Activated T-cell treated with anti-CD3 and anti-CD28 coated beads for 1 hour (primary cell): ENCODE data around the gene IDE.
"Not testable (repeated sequence)": the region's sequence is repeated elsewhere in the genome, so short reads cannot be mapped to it uniquely, and the experiment has no call there.

Experiments
- DNase-seq: peaks from one replicate; pipeline ENCODE4 v3.0.0-alpha.2; 2020; ENCODE audit warnings: low read depth

The IDE gene

GRCh38 chr10:92573798-92574547 lies at the start of gene IDE:
Gene IDE (minus strand): TSS chr10:92574093. CDS start chr10:92574019, 74 bp downstream.
- peak; percentile 69 for DNase-seq

DNA sequence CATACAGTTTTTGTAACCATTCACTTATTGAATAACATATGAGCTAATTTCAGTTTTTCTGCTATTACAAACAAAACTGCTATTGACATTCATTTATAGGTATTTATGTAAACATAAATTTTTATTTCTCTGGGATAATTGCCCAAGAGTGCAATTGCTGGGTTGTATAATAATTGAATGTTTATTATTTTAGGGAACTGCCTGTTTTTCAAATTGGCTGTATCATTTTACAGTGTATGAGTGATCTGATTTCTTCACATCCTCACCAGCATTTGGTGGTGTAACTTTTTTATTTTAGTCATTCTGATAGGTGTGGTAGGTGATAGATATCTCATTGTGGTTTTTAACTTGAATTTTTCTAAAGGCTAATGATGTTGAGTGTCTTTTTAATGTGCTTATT lies 45.5 kb upstream of the IDE start:
- no peak for DNase-seq

GRCh38 chr10:92615515-92615914 lies 41.6 kb upstream of the IDE start:
- no peak for DNase-seq

DNA sequence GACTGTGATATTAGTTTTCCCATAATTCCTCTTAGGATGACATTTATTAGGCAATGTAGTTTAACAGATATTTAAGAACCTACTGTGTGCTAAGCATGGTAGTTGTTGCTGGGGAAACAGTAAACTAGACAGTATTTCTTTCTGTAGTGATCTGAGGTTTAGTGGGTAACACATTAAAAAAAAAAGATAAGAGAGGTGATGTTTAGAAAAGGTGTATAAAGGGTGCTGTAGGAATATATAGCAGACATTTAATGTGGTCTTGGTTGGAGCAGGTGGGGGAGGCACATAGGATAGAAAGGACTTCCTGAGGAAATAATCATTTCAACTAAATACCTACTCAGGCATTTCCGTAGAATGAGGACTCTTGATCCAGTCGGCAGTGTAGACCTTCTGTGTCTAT lies 30.9 kb upstream of the IDE start:
- DNase-seq, result no peak

- no peak for DNase-seq
These were observed 24.4 kb upstream of the IDE start for GRCh38 chr10:92598321-92598720.

DNA sequence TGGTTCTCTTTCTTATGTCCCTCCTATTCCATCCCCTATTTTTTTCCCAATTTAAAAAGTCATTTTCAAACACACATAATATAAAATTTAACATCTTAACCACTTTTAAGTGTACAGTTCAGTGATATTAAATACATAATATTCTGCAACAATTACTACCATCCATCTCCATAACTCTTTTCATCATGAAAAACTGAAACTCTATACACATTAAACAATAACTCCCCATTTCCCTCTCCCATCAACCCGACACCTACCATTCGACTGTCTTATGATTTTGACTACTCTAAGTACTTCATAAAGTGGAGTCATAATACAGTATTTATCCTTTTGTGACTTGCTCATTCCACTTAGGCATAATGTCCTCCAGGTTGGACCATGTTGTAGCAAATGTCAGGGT lies 21.6 kb upstream of the IDE start:
- no peak for DNase-seq

- no peak for DNase-seq
These were observed 20.0 kb upstream of the IDE start for GRCh38 chr10:92593619-92594588.

DNA sequence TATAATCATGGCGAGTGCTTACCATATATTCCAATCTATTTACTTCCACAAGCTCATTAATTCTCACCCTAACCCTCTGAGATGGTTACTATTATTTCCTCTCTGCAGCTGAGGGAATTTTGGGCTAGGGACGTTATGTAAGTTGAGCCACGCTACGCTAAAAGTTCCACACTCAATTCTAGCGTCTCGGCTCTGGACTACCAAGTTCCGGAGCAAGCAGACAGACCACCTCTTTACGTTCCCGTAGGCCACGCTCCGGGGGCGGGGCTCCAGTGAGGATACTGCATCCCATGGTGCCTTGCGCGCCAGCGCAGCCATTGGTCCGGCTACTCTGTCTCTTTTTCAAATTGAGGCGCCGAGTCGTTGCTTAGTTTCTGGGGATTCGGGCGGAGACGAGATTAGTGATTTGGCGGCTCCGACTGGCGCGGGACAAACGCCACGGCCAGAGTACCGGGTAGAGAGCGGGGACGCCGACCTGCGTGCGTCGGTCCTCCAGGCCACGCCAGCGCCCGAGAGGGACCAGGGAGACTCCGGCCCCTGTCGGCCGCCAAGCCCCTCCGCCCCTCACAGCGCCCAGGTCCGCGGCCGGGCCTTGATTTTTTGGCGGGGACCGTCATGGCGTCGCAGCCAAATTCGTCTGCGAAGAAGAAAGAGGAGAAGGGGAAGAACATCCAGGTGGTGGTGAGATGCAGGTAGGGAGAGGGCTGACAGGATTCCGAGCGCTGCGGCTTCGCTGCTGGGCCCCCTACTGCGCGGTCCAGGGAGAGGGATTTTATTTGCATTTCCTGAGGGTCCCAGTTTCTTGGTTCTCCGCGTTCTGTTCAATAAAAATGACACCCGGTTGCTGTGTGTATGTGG lies 19.1 kb upstream of the IDE start, which contains the start of gene KIF11:
Gene KIF11 (plus strand): TSS at position 370 of the 858 bp plus-strand sequence. CDS start 246 bp downstream, at position 616.
- peak; percentile 96 for DNase-seq

DNA sequence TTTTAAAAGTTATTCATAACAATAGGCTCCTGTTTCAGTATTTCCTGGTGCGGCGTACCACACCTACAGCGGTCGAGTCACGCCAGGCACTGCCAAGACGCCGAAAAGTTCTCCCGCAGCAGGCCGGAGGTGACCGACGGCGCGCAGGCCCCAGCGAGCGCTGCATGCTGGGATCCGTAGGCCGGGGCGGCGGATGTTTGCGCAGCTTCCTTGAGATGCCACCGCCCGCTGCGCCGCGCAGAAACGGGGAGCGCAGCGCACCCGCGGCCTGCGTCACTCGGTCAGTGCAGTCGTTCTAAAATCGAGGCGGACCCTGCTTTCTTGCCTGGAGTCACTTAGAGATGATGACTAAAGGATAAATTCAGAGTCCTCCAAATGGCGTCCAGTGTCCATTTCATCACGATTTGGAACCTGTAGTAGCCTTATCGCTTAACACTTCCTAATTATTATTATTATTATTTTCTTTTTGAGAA lies 17.7 kb upstream of the IDE start:
- peak; percentile 82 for DNase-seq

DNA sequence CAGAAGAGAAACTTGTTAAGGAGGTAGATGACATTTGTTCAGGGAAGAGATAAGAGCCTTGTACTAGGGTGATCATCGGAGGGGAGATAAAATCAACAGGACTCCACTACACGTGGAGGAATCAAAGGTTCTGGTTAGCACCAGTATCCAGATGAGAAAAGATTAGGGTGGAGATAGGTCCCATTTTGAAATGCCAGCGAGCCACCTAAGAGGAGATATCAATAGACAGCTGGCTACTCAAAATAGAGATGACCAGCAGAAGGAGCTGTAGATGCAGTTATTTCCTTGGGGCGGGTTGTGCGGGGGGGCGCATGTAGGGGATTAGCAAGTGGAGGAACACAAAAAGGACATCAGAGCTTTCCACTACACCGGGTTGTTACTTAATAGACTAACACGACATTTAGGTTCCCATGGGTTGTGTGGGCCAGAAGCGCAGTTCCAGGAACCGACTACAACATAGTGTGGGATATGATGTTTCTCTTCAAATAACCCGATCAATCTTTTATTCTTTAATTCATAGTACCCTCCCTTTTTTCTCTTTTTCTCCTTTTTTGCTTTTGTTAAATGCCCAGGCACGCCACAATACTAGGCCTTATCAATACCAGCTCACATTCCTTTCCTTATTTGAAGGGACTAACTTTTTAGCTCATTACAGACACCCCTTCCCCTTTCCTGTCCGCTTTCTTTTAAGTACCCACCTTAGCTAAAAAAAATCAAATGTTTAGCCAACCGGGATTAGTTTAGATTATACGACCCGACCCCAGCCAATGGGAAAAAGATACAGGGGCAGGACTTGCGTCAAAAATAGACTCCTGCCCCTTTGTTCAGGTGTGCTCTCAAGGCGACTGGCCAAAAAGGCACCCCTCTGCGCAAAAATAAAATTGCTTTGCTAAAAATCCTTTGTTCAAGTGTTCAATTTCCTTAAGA lies 17.0 kb upstream of the IDE start:
- DNase-seq, result no peak

- DNase-seq, result not testable (repeated sequence)
These were observed 8.5 kb upstream of the IDE start for GRCh38 chr10:92582347-92582746.

- no peak for DNase-seq
These were observed 2.1 kb upstream of the IDE start for GRCh38 chr10:92575961-92576360.

DNA sequence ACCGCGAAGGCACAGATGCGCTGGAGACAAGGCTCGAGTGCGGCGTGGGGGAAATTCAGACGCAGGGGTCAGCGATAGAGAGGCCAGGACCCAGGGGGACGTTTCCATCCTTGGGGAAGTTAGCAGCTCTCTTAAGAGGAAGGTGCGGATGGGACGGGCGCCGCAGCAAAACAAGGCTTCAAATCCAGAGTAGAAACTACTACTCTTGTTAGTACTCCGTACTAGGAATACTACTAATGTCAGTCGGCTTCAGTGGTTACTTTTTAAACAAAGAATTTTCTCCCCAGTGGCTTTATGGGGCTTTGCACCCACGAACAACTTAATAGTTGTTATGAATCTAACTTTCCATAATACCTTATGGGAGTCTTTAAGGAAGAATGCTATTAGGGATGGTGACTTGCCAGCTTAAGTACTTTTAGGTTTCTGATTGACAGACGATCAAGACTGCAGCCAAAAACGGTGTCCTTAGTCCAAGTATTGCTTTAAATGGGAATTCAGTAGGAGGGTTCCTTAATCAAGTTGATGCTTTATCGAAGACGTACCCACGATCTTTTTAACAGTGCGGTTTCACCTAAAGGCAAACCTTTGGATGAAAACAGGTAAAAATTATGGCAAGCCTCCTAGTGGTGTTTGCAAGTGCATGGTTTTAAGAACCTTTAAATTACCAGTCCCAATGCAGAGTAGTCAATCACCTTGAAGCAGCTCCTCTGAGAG lies 812 bp upstream of the IDE start:
- no peak for DNase-seq

GRCh38 chr10:92573091-92573797 lies 649 bp downstream of the IDE start:
- peak; percentile 17 for DNase-seq

GRCh38 chr10:92572362-92573090 lies 1.4 kb downstream of the IDE start:
- no peak for DNase-seq

DNA sequence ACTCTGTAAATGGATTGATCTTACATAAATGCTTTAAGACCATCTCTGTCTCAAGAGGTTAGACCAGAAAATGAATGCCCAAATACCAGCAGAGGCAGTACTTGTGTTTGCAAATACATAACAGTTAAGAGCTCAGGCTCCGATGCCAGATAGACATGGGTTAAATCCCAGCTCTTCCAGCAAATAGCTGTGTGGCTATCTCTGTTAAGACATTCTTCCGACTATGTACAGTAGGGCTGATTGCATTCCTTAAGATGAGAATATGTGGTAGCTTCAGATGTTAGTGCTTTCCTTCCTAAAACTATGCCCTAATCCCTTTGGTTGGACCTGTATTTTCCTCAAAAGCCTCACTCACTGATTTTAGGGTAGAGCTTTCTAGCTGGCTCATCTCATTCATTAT lies 2.2 kb downstream of the IDE start:
- no peak for DNase-seq

DNA sequence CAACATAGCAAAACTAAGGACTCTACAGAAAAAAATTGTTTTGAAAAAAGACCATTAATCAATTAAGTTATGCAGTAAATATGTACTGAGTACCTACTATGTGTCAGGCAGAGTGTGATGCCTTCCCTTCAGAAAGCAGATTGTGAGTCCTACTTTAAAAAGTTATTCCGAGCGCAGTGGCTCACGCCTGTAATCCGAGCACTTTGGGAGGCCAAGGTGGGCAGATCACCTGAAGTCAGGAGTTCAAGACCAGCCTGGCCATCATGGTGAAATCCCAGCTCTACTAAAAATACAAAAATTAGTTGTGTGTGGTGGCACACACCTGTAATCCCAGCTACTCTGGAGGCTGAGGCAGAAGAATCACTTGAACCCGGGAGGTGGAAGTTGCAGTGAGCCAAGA lies 4.2 kb downstream of the IDE start:
- not testable (repeated sequence) for DNase-seq

- DNase-seq, result no peak
These were observed 4.8 kb downstream of the IDE start for GRCh38 chr10:92569071-92569470.
